GM12872 (cell line): ENCODE results near the gene TNMD.

Experiments
- TF ChIP-seq, protein P1 (sequence below): IDR thresholded peaks from 3 replicates; pipeline ENCODE4 v1.5.1; 2011; ENCODE audit warnings: low read depth, mild to moderate bottlenecking, low read length, moderate library complexity; ENCODE audit not compliant: insufficient read depth

Gene TNMD

DNA sequence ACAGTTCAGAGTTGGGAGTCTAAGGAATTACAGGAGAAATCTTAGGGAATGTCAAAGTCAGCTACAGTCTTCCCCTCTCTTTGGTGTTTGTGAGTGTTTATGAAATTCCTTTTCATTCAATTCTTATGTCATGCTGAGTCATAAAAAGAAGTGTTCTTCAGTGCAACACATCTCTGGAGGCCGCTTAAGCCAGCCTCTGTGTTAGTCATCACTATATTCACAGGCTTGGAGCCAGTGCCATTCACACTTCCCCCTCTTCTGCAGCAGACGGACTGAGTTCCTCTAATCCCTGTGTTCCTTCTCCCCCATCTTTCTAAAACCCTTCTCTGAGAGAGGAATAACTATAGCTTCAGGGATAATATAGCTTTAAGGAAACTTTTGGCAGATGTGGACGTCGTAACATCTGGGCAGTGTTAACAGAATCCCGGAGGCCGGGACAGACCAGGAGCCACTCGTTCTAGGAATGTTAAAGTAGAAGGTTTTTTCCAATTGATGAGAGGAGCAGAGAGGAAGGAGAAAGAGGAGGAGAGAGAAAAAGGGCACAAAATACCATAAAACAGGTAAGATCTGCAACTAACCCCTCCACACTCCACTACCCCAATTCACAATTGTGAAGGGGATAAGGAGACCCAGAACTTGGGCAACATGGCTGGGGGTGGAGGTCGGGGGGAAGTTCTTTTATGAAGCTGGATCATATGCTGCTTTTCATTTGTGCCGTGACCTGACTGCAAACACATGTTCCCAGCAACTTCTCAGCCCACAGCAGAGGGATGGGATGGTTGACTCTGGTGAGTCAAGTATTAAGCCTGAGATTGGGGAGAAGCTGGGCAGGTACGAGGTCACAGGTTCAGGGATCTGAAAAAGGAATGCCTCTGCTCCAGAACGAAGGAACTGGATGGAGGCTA lies 59.5 kb downstream of the TNMD start, which contains the start of gene SRPX2:
SRPX2 (plus strand) TSS at position 244 of the 905 bp plus-strand sequence. CDS start 2,124 bp downstream, outside the sequence.
- TF ChIP-seq, protein P1, sequence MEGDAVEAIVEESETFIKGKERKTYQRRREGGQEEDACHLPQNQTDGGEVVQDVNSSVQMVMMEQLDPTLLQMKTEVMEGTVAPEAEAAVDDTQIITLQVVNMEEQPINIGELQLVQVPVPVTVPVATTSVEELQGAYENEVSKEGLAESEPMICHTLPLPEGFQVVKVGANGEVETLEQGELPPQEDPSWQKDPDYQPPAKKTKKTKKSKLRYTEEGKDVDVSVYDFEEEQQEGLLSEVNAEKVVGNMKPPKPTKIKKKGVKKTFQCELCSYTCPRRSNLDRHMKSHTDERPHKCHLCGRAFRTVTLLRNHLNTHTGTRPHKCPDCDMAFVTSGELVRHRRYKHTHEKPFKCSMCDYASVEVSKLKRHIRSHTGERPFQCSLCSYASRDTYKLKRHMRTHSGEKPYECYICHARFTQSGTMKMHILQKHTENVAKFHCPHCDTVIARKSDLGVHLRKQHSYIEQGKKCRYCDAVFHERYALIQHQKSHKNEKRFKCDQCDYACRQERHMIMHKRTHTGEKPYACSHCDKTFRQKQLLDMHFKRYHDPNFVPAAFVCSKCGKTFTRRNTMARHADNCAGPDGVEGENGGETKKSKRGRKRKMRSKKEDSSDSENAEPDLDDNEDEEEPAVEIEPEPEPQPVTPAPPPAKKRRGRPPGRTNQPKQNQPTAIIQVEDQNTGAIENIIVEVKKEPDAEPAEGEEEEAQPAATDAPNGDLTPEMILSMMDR = no peak

DNA sequence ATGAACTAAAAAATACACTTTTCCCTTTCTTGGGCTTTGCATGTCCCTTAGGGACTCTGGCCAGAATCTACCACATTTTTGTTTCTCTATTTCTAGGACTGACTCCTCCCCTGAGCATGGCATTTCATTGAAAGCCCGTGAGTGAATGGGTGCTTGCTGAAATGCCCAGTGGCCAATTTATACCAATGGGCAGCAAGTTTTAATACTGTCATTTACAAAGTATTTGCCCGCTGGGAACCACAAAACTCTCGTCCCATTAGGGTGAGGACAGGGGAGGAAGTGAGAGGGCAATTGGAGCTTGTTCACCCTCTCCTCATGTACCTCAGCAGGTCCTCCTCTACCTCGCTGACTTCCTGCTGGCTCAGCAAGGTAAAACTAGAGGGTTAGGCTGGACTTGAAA lies 60.4 kb downstream of the TNMD start:
- TF ChIP-seq, protein P1 = no peak

DNA sequence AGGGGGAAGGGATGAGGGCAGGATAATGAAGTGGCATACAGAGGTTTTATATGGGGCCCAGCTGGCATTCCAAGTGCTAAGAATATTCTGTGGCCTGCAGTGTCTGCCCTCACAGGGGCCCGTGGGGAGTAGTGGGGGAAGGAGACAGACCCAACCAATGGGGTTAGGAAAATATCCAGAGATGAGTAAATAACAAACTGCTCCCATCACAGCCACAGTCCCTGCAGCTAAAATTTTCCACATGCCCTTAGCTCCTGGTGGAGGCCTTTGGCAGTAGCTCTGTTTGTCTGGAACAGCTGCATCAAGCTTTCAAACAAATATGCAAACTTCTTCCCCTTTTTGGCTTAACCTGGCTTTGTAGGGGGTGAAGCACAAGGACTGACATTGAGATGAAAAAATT lies 62.4 kb downstream of the TNMD start:
- TF ChIP-seq, protein P1 = no peak

DNA sequence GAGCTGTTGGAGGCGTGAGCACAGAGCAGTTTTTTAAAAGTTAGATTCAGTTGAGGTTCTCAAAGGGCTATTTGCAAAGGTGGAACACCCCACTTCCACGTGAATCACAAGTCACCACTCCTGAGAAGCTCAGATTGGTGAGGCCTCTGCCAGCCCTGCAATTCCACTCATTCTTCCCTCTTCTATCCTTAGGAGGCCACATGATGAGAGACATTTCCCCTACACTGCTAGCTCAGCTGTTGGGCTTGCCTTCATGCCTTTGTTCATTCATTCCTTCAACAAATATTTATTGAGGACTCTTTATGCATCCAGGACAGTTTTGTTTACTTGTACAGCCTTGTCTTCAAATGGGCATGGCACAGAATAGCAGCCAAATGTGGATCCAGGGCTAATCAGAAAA lies 63.0 kb downstream of the TNMD start:
- TF ChIP-seq, protein P1 = no peak

DNA sequence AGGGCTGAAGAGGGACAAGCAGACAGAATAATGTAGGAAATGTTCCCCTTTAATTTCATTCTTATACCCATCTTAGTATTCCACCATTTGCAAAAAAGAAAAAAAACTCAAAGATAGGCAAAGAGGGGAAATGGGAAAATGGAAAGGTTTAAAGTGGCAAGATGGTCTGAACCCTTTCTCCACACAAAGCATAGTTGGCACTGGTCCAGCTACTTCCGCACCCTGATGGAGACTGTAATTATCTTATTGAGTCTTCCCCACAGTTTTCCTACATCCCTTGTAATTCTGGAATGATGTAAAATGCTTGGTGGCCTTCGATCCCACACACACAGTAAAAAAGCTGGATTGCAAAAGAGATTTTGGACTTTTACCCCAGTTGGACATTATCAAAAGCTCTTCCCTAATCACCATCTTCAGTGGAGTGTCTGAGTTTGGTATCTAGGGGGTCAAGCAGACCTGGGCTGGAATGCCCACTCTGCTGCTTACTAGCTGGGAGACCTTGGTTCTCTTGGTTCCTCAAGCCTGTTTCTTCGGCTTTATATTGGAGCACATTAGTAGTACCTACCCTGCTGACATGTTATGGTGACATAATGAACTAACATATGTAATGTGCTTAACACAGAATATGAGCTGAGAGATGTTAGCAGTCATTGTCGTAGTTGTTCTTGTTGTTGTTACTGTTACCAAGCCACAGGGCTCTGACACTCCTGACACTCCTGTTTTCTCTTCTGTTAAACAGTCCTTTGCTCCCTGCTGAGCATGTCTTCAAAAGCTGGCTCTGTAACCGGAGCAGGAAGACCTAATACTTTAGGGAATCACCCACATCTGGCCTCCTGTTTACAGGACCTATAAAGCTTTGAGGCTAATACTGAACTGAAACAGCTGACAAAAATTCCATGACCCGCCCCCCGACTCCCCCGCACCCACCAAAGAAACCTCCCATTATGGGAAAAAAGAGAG lies 64.0 kb downstream of the TNMD start:
- TF ChIP-seq, protein P1 = no peak
